Aorta (tissue), 5 donors: Measurements from ENCODE around the gene PMCH. TPM values are rescaled to one million over a fixed set of nuclear protein-coding genes. Genes with fewer than 3 reads are reported as not detected.
"Not testable (repeated sequence)": the region's sequence is repeated elsewhere in the genome, so short reads cannot be mapped to it uniquely, and the experiment has no call there.

Experiments
- ATAC-seq: fragments of 200-7000 bp; cut with Tn5 transposase; one replicate; pipeline ENCODE4 v1.9.1; 2022; ENCODE audit warnings: moderate library complexity; ENCODE audit not compliant: low FRiP score
- DNase-seq, 2 donors: peaks; one replicate each; pipeline ENCODE4 v3.0.0-alpha.2; 2020
- H3K27ac ChIP-seq, 2 donors: one replicate each; pipeline ENCODE4 v1.5.1; 2013; ENCODE audit warnings: low read length in 2 of 2, mild to moderate bottlenecking in 2 of 2, moderate library complexity in 2 of 2, control low read depth in 1 of 2, inconsistent platforms in 1 of 2, low read depth in 1 of 2
- H3K27me3 ChIP-seq, 2 donors: one replicate each; pipeline ENCODE4 v1.6.1; 2013; ENCODE audit warnings: control low read depth in 1 of 2, low read length in 1 of 2, mild to moderate bottlenecking in 1 of 2, moderate library complexity in 1 of 2; ENCODE audit not compliant: insufficient read depth in 2 of 2, control insufficient read depth in 1 of 2
- H3K36me3 ChIP-seq, 2 donors: one replicate each; pipeline ENCODE4 v1.6.1; 2013; ENCODE audit warnings: control low read depth in 1 of 2, low read length in 1 of 2, mild to moderate bottlenecking in 1 of 2; ENCODE audit not compliant: insufficient read depth in 2 of 2, control insufficient read depth in 1 of 2
- H3K4me1 ChIP-seq, 2 donors: one replicate each; pipeline ENCODE4 v1.6.1; 2013; ENCODE audit warnings: low read length in 2 of 2, control low read depth in 1 of 2, mild to moderate bottlenecking in 1 of 2, moderate library complexity in 1 of 2; ENCODE audit not compliant: insufficient read depth in 2 of 2, control insufficient read depth in 1 of 2
- H3K4me3 ChIP-seq, 2 donors: one replicate each; pipeline ENCODE4 v1.5.1; 2013; ENCODE audit warnings: low read length in 2 of 2, control low read depth in 1 of 2, mild to moderate bottlenecking in 1 of 2
- H3K9me3 ChIP-seq: one replicate; pipeline ENCODE4 v1.6.1; 2013; ENCODE audit warnings: mild to moderate bottlenecking, low read length; ENCODE audit not compliant: control insufficient read depth
- WGBS, 2 donors: extraction: QIAGEN DNeasy Blood & Tissue Kit; methylation state at CpG; one replicate each; pipeline ENCODE4 v1.1.7; 2013; 5-methylcytosine and 5-hydroxymethylcytosine counted together
- intact Hi-C, 2 donors: fragments of 100-400 bp; cut with DNase I; formaldehyde crosslinking; loops; one replicate each; pipeline versions ENCODE4 v1.14.2 to v1.15.0; 2022
- polyA plus RNA-seq, 2 donors: library from polyadenylated mRNA; stranded (reverse); fragments of 200-250 nt; gene quantifications; one replicate each; pipeline ENCODE4 v1.2.3, GENCODE V29; 2013
- total RNA-seq, 2 donors: library from RNA; stranded (reverse); fragmentation: NEBNext Ultra II Directional; extraction: Animal tissue kit (Norgen Biotek cat#: 25700); gene quantifications; one replicate each; pipeline ENCODE4 v1.2.1, GENCODE V29; 2021
- donor health status: healthy with polysubstance abuse.
- donor health status: Bipolar disorder and iron deficiency.
- donor health status: DM: no; HTN: no; CAD: no.
- donor health status: DM: no; HTN: no; CAD: no.
- donor health status: DM: yes; HTN: yes; CAD: no.

PMCH gene
- total and polyA plus RNA-seq, 4 donors, result not detected

- no peaks in the 10 kb centered on the region for H3K27me3 ChIP-seq
- intact Hi-C loops, result loop anchor here in 1 of 2 donors (5.0 kb wide), 1 partner anchor 312 kb away; the partner anchor contains the start of gene IGF1
- H3K27ac ChIP-seq, result no peak overlapping the region
- peaks cover 0 to 2% of the 10 kb centered on the region in 2 donors for H3K4me1 ChIP-seq
- ATAC-seq, result no peak
- H3K4me3 ChIP-seq, result no peak overlapping the region
- no peak for DNase-seq
- no peaks in the 10 kb centered on the region for H3K36me3 ChIP-seq
- 98 to 99% methylated on average over 2 of the region's 2 CpGs for WGBS, 2 donors
- no peaks in the 10 kb centered on the region for H3K9me3 ChIP-seq
These were observed 27.6 kb downstream of the PMCH start for GRCh38 chr12:102169922-102170621.

- H3K4me3 ChIP-seq, result no peak overlapping the region
- H3K27ac ChIP-seq, result no peak overlapping the region
- no peaks in the 10 kb centered on the region for H3K27me3 ChIP-seq
- ATAC-seq (no peak), DNase-seq (no peak)
- H3K9me3 ChIP-seq, result no peaks in the 10 kb centered on the region
- peaks cover 0 to 2% of the 10 kb centered on the region in 2 donors for H3K4me1 ChIP-seq
- no peaks in the 10 kb centered on the region for H3K36me3 ChIP-seq
- intact Hi-C loops, result no loop called here
These were observed 29.6 kb downstream of the PMCH start for GRCh38 chr12:102167821-102168604.

GRCh38 chr12:102163383-102163782, 34.2 kb downstream of the PMCH start:
- 93 to 97% methylated on average over 1 of the region's 1 CpG for WGBS, 2 donors
- no peak for ATAC-seq
- Histone ChIP-seq H3K27ac (no peak overlapping the region), H3K27me3 (no peaks in the 10 kb centered on the region), H3K9me3 (no peaks in the 10 kb centered on the region), H3K4me3 (no peak overlapping the region), H3K4me1 (peaks cover 0 to 2% of the 10 kb centered on the region in 2 donors), H3K36me3 (no peaks in the 10 kb centered on the region)
- intact Hi-C loops, result no loop called here
- DNase-seq, result no peak

GRCh38 chr12:102155206-102155605, 42.4 kb downstream of the PMCH start:
- H3K4me1 ChIP-seq, result not testable (repeated sequence)
- 97 to 99% methylated on average over 3 of the region's 3 CpGs for WGBS, 2 donors

GRCh38 chr12:102147062-102147587, 50.5 kb downstream of the PMCH start:
- intact Hi-C loops, H3K27ac ChIP-seq, DNase-seq, H3K4me1 ChIP-seq, H3K4me3 ChIP-seq, H3K27me3 ChIP-seq, H3K36me3 ChIP-seq, ATAC-seq, H3K9me3 ChIP-seq: not testable (repeated sequence)
- WGBS, 2 donors, result 84 to 86% methylated on average over 4 of the region's 4 CpGs

More at GRCh38 chr12:102155206-102155605, 42.4 kb downstream of the PMCH start:
- H3K36me3 ChIP-seq, H3K4me3 ChIP-seq, ATAC-seq, H3K27ac ChIP-seq, H3K27me3 ChIP-seq, H3K9me3 ChIP-seq, DNase-seq, intact Hi-C loops: not testable (repeated sequence)

Other genes starting within 250 kb of the PMCH start
- gene WASHC3, start 135.8 kb downstream of the PMCH start, total RNA-seq, result 10 to 100 TPM; 36.9 to 57.4 TPM
- 10 to 100 TPM; 62.0 to 70.7 TPM for gene WASHC3, start 135.8 kb downstream of the PMCH start, polyA plus RNA-seq
- gene NUP37, start 77.7 kb downstream of the PMCH start, total RNA-seq, result 10 to 100 TPM; 12.6 to 16.1 TPM
- 1 to 10 TPM; 9.5 to 9.7 TPM for gene NUP37, start 77.7 kb downstream of the PMCH start, polyA plus RNA-seq
- gene PARPBP, start 77.7 kb downstream of the PMCH start, total RNA-seq, result 1 to 10 TPM; 2.9 to 7.2 TPM
- gene PARPBP, start 77.7 kb downstream of the PMCH start, polyA plus RNA-seq, result 1 to 10 TPM in 1 of 2 donors, under 1 TPM in 1; 0.41 to 1.1 TPM